Chondrocyte (in vitro differentiated cells): Measurements from ENCODE around the gene SEMA3G. TPM values are rescaled to one million over a fixed set of nuclear protein-coding genes. Genes with fewer than 3 reads are reported as not detected.

Experiments used
- DNase-seq: peaks from one replicate; pipeline ENCODE4 v3.0.0; 2021; ENCODE audit warnings: mixed read lengths, low spot score
- H3K27ac Mint-ChIP-seq: one replicate; pipeline ENCODE4 v1.8.0; 2021; ENCODE audit warnings: mild to moderate bottlenecking, moderate library complexity, mixed read lengths; ENCODE audit not compliant: unreplicated experiment
- H3K27me3 Mint-ChIP-seq: 2 replicates; pipeline ENCODE4 v1.8.0; 2021; ENCODE audit warnings: low read depth, mixed read lengths
- H3K36me3 Mint-ChIP-seq: 2 replicates; pipeline ENCODE4 v1.8.0; 2021; ENCODE audit warnings: low read depth, mixed read lengths
- H3K4me1 Mint-ChIP-seq: 2 replicates; pipeline ENCODE4 v1.8.0; 2021; ENCODE audit warnings: low read depth, mild to moderate bottlenecking, mixed read lengths
- H3K4me3 Mint-ChIP-seq: one replicate; pipeline ENCODE4 v1.8.0; 2021; ENCODE audit warnings: mild to moderate bottlenecking, moderate library complexity, mixed read lengths; ENCODE audit not compliant: unreplicated experiment
- H3K9me3 Mint-ChIP-seq: 2 replicates; pipeline ENCODE4 v1.8.0; 2021; ENCODE audit warnings: low read depth, mixed read lengths
- total RNA-seq: library from RNA; stranded (reverse); gene quantifications from 3 replicates; pipeline ENCODE4 v1.2.1, GENCODE V29; 2021
- TF ChIP-seq, protein P1 (sequence below): fragments of 200-600 bp; sonication (generic); IDR thresholded peaks from 2 replicates; pipeline ENCODE4 v1.5.0; 2021; ENCODE audit warnings: antibody characterized with exemption, mild to moderate bottlenecking, moderate library complexity

SEMA3G gene
- total RNA-seq, 1 donor from 2014 or later: 0.17 TPM

- Mint-ChIP-seq H3K36me3 (peaks cover 30% of the 10 kb centered on the region), H3K4me3 (no peak overlapping the region), H3K4me1 (no peaks in the 10 kb centered on the region), H3K27me3 (no peaks in the 10 kb centered on the region), H3K27ac (no peak overlapping the region), H3K9me3 (no peaks in the 10 kb centered on the region)
- TF ChIP-seq, protein P1, sequence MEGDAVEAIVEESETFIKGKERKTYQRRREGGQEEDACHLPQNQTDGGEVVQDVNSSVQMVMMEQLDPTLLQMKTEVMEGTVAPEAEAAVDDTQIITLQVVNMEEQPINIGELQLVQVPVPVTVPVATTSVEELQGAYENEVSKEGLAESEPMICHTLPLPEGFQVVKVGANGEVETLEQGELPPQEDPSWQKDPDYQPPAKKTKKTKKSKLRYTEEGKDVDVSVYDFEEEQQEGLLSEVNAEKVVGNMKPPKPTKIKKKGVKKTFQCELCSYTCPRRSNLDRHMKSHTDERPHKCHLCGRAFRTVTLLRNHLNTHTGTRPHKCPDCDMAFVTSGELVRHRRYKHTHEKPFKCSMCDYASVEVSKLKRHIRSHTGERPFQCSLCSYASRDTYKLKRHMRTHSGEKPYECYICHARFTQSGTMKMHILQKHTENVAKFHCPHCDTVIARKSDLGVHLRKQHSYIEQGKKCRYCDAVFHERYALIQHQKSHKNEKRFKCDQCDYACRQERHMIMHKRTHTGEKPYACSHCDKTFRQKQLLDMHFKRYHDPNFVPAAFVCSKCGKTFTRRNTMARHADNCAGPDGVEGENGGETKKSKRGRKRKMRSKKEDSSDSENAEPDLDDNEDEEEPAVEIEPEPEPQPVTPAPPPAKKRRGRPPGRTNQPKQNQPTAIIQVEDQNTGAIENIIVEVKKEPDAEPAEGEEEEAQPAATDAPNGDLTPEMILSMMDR: no peak
- peak; percentile 35 for DNase-seq
These were observed 42.1 kb downstream of the SEMA3G start for GRCh38 chr3:52402706-52403270.

- Mint-ChIP-seq H3K36me3 (peaks cover 25% of the 10 kb centered on the region), H3K4me1 (no peaks in the 10 kb centered on the region), H3K27me3 (no peaks in the 10 kb centered on the region), H3K27ac (no peak overlapping the region), H3K9me3 (no peaks in the 10 kb centered on the region), H3K4me3 (no peak overlapping the region)
- TF ChIP-seq, protein P1: no peak
- DNase-seq: peak; percentile 91
These were observed 42.8 kb downstream of the SEMA3G start for GRCh38 chr3:52402101-52402521.

GRCh38 chr3:52401551-52401950 is 43.4 kb downstream of the SEMA3G start:
- no peaks in the 10 kb centered on the region for H3K9me3 Mint-ChIP-seq
- H3K27me3 Mint-ChIP-seq: no peaks in the 10 kb centered on the region
- no peak overlapping the region for H3K27ac Mint-ChIP-seq
- no peaks in the 10 kb centered on the region for H3K4me1 Mint-ChIP-seq
- H3K4me3 Mint-ChIP-seq: no peak overlapping the region
- TF ChIP-seq, protein P1: no peak
- DNase-seq: peak; percentile 46
- peaks cover 23% of the 10 kb centered on the region for H3K36me3 Mint-ChIP-seq

DNA sequence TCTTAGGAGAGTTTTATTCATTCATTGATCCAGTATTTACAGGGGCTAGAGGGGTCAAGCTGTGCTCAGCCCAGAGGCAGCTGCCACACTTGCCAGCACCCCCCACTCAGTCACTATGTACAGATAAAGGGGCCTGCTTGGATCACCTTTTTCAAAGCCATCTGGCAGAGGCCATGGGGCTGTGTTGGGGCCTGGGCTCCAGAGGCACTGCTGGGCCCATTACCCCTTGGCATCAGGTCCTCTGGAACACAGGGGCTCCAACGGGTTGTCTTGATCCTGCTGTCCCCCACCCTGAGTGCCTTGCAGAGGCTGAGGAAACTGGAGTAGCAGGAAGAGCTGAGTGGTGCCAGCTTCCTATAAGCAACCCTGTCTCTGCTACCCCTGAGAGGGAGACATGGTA is 43.9 kb downstream of the SEMA3G start:
- no peak overlapping the region for H3K4me3 Mint-ChIP-seq

DNA sequence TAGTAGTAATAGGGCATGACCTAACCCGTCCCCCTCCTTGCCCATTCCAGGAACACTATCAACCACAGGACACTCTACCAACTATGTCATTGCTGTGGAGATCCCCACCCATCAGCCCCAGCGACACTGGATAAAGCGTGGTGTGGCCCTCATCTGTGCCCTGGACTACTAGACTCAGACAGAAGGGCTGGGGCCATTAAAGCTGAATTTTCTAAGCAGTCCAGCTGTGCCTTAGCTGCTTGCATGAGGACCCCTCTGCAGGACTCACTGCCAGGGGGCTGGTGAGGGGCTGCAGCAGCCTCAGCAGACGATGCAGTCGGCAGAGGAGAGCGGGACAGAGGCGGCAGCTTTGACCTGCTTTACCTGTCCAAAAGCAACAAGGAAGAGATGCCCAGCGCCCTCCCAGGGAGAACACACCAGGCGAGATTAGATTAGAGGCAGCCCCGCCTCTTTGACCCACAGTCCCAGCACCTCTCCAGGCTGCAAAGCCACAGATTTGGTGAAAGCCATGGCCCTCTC is 44.6 kb downstream of the SEMA3G start:
- Mint-ChIP-seq H3K36me3 (peaks cover 21% of the 10 kb centered on the region), H3K27me3 (no peaks in the 10 kb centered on the region), H3K4me3 (no peak overlapping the region), H3K27ac (no peak overlapping the region), H3K4me1 (no peaks in the 10 kb centered on the region), H3K9me3 (no peaks in the 10 kb centered on the region)
- TF ChIP-seq, protein P1: no peak
- peak; percentile 79 for DNase-seq

More for the DNA sequence above, 43.9 kb downstream of the SEMA3G start:
- DNase-seq: peak; percentile 38
- TF ChIP-seq, protein P1: no peak
- Mint-ChIP-seq H3K9me3 (no peaks in the 10 kb centered on the region), H3K4me1 (no peaks in the 10 kb centered on the region), H3K27me3 (no peaks in the 10 kb centered on the region), H3K27ac (no peak overlapping the region), H3K36me3 (peaks cover 23% of the 10 kb centered on the region)
